HCT116 (cell line): ENCODE results near the gene DLEC1. TPM values are rescaled to one million over a fixed set of nuclear protein-coding genes. Genes with fewer than 3 reads are reported as not detected.

ENCODE experiments used
- ATAC-seq: fragments of 200-7000 bp; cut with Tn5 transposase; 2 replicates; pipeline ENCODE4 v1.9.1; 2020; ENCODE audit warnings: mild to moderate bottlenecking, moderate library complexity
- BruUV-seq: library from RNA; stranded (reverse); fragments of 400-500 nt; replicated peaks from 2 replicates; lab custom pipeline; 2021; lab: Mats Ljungman, UMichigan
- CTCF ChIA-PET: fragments of 300-600 bp; sonication (Branson Sonifier 250); formaldehyde crosslinking; loops from one replicate; lab custom pipeline; 2021; ENCODE audit warnings: antibody characterized with exemption; lab: Charles Lee
- POLR2A ChIA-PET: fragments of 300-600, 350-600 bp; sonication (Branson Sonifier 250); formaldehyde crosslinking; loops from one replicate; lab custom pipeline; 2021; ENCODE audit warnings: antibody characterized with exemption; lab: Charles Lee
- RAD21 ChIA-PET, 2 experiments: fragments of 300-600 bp; sonication (Branson Sonifier 250); formaldehyde crosslinking; loops; one replicate each; lab custom pipeline; 2023; ENCODE audit warnings: low total read pairs in 2 of 2; ENCODE audit not compliant: uncharacterized antibody in 2 of 2, unreplicated experiment in 2 of 2, low non-redundant PET in 1 of 2; lab: Charles Lee
- DNase-seq: peaks from one replicate; pipeline ENCODE4 v3.0.0-alpha.2; 2010; ENCODE audit warnings: low read depth, low spot score
- H2AFZ ChIP-seq: fragments of 200-600 bp; shearing (Covaris generic), sonication (generic); 2 replicates; pipeline ENCODE4 v1.6.1; 2017; ENCODE audit warnings: low read depth, mixed run types, mixed read lengths, antibody characterized with exemption, low read length; ENCODE audit not compliant: poor library complexity, severe bottlenecking
- H3K27ac ChIP-seq: 2 replicates; pipeline ENCODE4 v1.5.1; 2012; ENCODE audit warnings: low read depth, low read length
- H3K27me3 ChIP-seq: fragments of 200-600 bp; sonication (generic); 2 replicates; pipeline ENCODE4 v1.6.1; 2016; ENCODE audit warnings: mixed run types, low read length, mixed read lengths; ENCODE audit not compliant: insufficient read depth
- H3K36me3 ChIP-seq, 2 experiments: fragments of 200-500 bp in 1 of 2; fragments of 200-600 bp in 1 of 2; sonication (Bioruptor generic) in 1 of 2; sonication (generic) in 1 of 2; 2 replicates each; pipeline versions ENCODE4 v1.5.1 to v1.6.1; 2014 to 2016; ENCODE audit warnings: low read length in 2 of 2, inconsistent platforms in 1 of 2, mixed read lengths in 1 of 2, mixed run types in 1 of 2; ENCODE audit not compliant: insufficient read depth in 2 of 2, control insufficient read depth in 1 of 2
- H3K4me1 ChIP-seq, 2 experiments: fragments of 200-600 bp in 1 of 2; sonication (generic) in 1 of 2; 2 replicates each; pipeline versions ENCODE4 v1.5.1 to v1.6.1; 2012 to 2017; ENCODE audit warnings: low read length in 2 of 2, inconsistent platforms in 1 of 2, mild to moderate bottlenecking in 1 of 2, mixed read lengths in 1 of 2, mixed run types in 1 of 2, moderate library complexity in 1 of 2; ENCODE audit not compliant: insufficient read depth in 2 of 2, control insufficient read depth in 1 of 2
- H3K4me2 ChIP-seq: fragments of 200-600 bp; sonication (generic); 2 replicates; pipeline ENCODE4 v1.6.1; 2017; ENCODE audit warnings: mixed run types, low read length, mixed read lengths
- H3K4me3 ChIP-seq, 2 experiments: fragments of 200-600 bp in 1 of 2; sonication (generic) in 1 of 2; replicated peaks in 1 of 2; 2 replicates each; pipeline ENCODE4 v1.5.1; 2011 to 2016; ENCODE audit warnings: low read length in 2 of 2, control low read depth in 1 of 2, low read depth in 1 of 2, mild to moderate bottlenecking in 1 of 2, mixed read lengths in 1 of 2, mixed run types in 1 of 2
- H3K79me2 ChIP-seq: fragments of 200-600 bp; sonication (generic); 2 replicates; pipeline ENCODE4 v1.6.1; 2017; ENCODE audit warnings: mild to moderate bottlenecking, mixed run types, low read length, moderate library complexity, mixed read lengths; ENCODE audit not compliant: insufficient read depth
- H3K9ac ChIP-seq: fragments of 200-600 bp; sonication (generic); 2 replicates; pipeline ENCODE4 v1.6.1; 2016; ENCODE audit warnings: low read length, mixed read lengths
- H3K9me2 ChIP-seq: fragments of 200-600 bp; sonication (generic), shearing (Covaris generic); 2 replicates; pipeline ENCODE4 v1.6.1; 2017; ENCODE audit warnings: mixed run types, mild to moderate bottlenecking, moderate library complexity; ENCODE audit not compliant: insufficient read depth
- H3K9me3 ChIP-seq, 2 experiments: fragments of 200-500 bp in 1 of 2; fragments of 200-600 bp in 1 of 2; sonication (Bioruptor generic) in 1 of 2; sonication (generic) in 1 of 2; 2 replicates each; pipeline ENCODE4 v1.6.1; 2014 to 2017; ENCODE audit warnings: low read length in 2 of 2, mixed read lengths in 2 of 2, inconsistent platforms in 1 of 2, low read depth in 1 of 2, mild to moderate bottlenecking in 1 of 2, mixed run types in 1 of 2, moderate library complexity in 1 of 2; ENCODE audit not compliant: control insufficient read depth in 1 of 2, insufficient read depth in 1 of 2
- H4K20me1 ChIP-seq: fragments of 200-600 bp; sonication (generic), shearing (Covaris generic); 2 replicates; pipeline ENCODE4 v1.6.1; 2017; ENCODE audit warnings: mixed run types, mild to moderate bottlenecking, moderate library complexity; ENCODE audit not compliant: insufficient read depth
- CBX3 ChIP-seq: IDR thresholded peaks from 2 replicates; pipeline ENCODE4 v1.6.1; 2012; ENCODE audit warnings: low read depth
- CEBPB ChIP-seq: IDR thresholded peaks from 2 replicates; pipeline ENCODE4 v1.6.1; 2012; ENCODE audit warnings: low read depth
- EGR1 ChIP-seq: IDR thresholded peaks from 2 replicates; pipeline ENCODE4 v1.6.1; 2012; ENCODE audit warnings: low read depth
- ELF1 ChIP-seq: IDR thresholded peaks from 2 replicates; pipeline ENCODE4 v1.6.1; 2012; ENCODE audit warnings: low read depth, borderline replicate concordance
- EZH2 ChIP-seq: fragments of 200-600 bp; sonication (generic); IDR thresholded peaks from 2 replicates; pipeline ENCODE4 v1.6.1; 2017; ENCODE audit warnings: antibody characterized with exemption, mixed run types
- FOSL1 ChIP-seq: IDR thresholded peaks from 2 replicates; pipeline ENCODE4 v1.6.1; 2012; ENCODE audit warnings: low read depth
- POLR2AphosphoS5 ChIP-seq: IDR thresholded peaks from 2 replicates; pipeline ENCODE4 v1.6.1; 2011; ENCODE audit warnings: mild to moderate bottlenecking, low read depth, low read length, moderate library complexity
- TCF7L2 ChIP-seq: IDR thresholded peaks from 2 replicates; pipeline ENCODE4 v1.7.0; 2011; ENCODE audit warnings: borderline replicate concordance, inconsistent platforms; ENCODE audit not compliant: insufficient read depth, insufficient read length; ENCODE audit errors: extremely low read depth
- ZFX ChIP-seq: fragments of 450-650 bp; IDR thresholded peaks from 2 replicates; pipeline ENCODE4 v1.6.1; 2017
- ZNF274 ChIP-seq: fragments of 200-500 bp; sonication (Bioruptor generic); IDR thresholded peaks from 2 replicates; pipeline ENCODE4 v1.6.1; 2014; ENCODE audit warnings: mild to moderate bottlenecking, low read depth, low read length, inconsistent platforms
- intact Hi-C: fragments of 100-400 bp; cut with micrococcal nuclease; formaldehyde crosslinking; loops from 2 replicates; pipeline ENCODE4 v1.10.0; 2022
- total RNA-seq: library from RNA; stranded (reverse); gene quantifications from one replicate; pipeline ENCODE4 v1.2.1, GENCODE V29; 2021; ENCODE audit not compliant: unreplicated experiment
- TF ChIP-seq, protein P1 (sequence below): IDR thresholded peaks from 2 replicates; pipeline ENCODE4 v1.6.1; 2012; ENCODE audit warnings: low read depth
- TF ChIP-seq, protein P2 (sequence below): IDR thresholded peaks from 2 replicates; pipeline ENCODE4 v1.6.1; 2011; ENCODE audit warnings: mild to moderate bottlenecking, low read length, moderate library complexity; ENCODE audit not compliant: insufficient replicate concordance; ENCODE audit errors: extremely low read depth
- TF ChIP-seq, protein P3 (sequence below): IDR thresholded peaks from 2 replicates; pipeline ENCODE4 v1.6.1; 2012

The DLEC1 gene
- total RNA-seq, 1 experiment from 2014 or later, result 0.61 TPM

GRCh38 chr3:38043486-38043885 lies 4.5 kb downstream of the DLEC1 start:
- H3K4me3 ChIP-seq, result no peak overlapping the region
- H3K9me2 ChIP-seq, result no peaks in the 10 kb centered on the region
- no peaks in the 10 kb centered on the region for H3K9me3 ChIP-seq
- H3K27me3 ChIP-seq, result no peaks in the 10 kb centered on the region
- ATAC-seq (no peak), DNase-seq (no peak)
- TF ChIP-seq POLR2AphosphoS5 (no peak), EGR1 (no peak), ZNF274 (no peak), TCF7L2 (no peak), FOSL1 (no peak)
- no peaks in the 10 kb centered on the region for H3K4me1 ChIP-seq
- no peak overlapping the region for H3K9ac ChIP-seq
- no TSS peak for BruUV-seq
- H3K79me2 ChIP-seq, result no peaks in the 10 kb centered on the region
- no peak overlapping the region for H3K27ac ChIP-seq
- no peaks in the 10 kb centered on the region for H3K36me3 ChIP-seq
- H2AFZ ChIP-seq, result no peak overlapping the region
- H3K4me2 ChIP-seq, result no peak overlapping the region
- ChIA-PET CTCF (no interaction called here), RAD21 (no interaction called here), POLR2A (no interaction called here)
- no peaks in the 10 kb centered on the region for H4K20me1 ChIP-seq
- intact Hi-C loops, result no loop called here

- H3K4me1 ChIP-seq, result no peaks in the 10 kb centered on the region
- intact Hi-C loops, result no loop called here
- DNase-seq (no peak), ATAC-seq (no peak)
- H3K27me3 ChIP-seq, result no peaks in the 10 kb centered on the region
- no peak overlapping the region for H2AFZ ChIP-seq
- RAD21 ChIA-PET, result no interaction called here
- no TSS peak for BruUV-seq
- H3K9ac ChIP-seq, result no peak overlapping the region
- no peaks in the 10 kb centered on the region for H3K79me2 ChIP-seq
- H3K4me3 ChIP-seq, result no peak overlapping the region
- no peaks in the 10 kb centered on the region for H3K9me2 ChIP-seq
- H3K27ac ChIP-seq, result no peak overlapping the region
- no peaks in the 10 kb centered on the region for H3K9me3 ChIP-seq
- H3K36me3 ChIP-seq, result no peaks in the 10 kb centered on the region
- no peak for TF ChIP-seq ZFX
- TF ChIP-seq, protein P1, sequence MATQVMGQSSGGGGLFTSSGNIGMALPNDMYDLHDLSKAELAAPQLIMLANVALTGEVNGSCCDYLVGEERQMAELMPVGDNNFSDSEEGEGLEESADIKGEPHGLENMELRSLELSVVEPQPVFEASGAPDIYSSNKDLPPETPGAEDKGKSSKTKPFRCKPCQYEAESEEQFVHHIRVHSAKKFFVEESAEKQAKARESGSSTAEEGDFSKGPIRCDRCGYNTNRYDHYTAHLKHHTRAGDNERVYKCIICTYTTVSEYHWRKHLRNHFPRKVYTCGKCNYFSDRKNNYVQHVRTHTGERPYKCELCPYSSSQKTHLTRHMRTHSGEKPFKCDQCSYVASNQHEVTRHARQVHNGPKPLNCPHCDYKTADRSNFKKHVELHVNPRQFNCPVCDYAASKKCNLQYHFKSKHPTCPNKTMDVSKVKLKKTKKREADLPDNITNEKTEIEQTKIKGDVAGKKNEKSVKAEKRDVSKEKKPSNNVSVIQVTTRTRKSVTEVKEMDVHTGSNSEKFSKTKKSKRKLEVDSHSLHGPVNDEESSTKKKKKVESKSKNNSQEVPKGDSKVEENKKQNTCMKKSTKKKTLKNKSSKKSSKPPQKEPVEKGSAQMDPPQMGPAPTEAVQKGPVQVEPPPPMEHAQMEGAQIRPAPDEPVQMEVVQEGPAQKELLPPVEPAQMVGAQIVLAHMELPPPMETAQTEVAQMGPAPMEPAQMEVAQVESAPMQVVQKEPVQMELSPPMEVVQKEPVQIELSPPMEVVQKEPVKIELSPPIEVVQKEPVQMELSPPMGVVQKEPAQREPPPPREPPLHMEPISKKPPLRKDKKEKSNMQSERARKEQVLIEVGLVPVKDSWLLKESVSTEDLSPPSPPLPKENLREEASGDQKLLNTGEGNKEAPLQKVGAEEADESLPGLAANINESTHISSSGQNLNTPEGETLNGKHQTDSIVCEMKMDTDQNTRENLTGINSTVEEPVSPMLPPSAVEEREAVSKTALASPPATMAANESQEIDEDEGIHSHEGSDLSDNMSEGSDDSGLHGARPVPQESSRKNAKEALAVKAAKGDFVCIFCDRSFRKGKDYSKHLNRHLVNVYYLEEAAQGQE, result no peak
- no peak for TF ChIP-seq TCF7L2
- no peak for TF ChIP-seq ELF1
- TF ChIP-seq, protein P2, sequence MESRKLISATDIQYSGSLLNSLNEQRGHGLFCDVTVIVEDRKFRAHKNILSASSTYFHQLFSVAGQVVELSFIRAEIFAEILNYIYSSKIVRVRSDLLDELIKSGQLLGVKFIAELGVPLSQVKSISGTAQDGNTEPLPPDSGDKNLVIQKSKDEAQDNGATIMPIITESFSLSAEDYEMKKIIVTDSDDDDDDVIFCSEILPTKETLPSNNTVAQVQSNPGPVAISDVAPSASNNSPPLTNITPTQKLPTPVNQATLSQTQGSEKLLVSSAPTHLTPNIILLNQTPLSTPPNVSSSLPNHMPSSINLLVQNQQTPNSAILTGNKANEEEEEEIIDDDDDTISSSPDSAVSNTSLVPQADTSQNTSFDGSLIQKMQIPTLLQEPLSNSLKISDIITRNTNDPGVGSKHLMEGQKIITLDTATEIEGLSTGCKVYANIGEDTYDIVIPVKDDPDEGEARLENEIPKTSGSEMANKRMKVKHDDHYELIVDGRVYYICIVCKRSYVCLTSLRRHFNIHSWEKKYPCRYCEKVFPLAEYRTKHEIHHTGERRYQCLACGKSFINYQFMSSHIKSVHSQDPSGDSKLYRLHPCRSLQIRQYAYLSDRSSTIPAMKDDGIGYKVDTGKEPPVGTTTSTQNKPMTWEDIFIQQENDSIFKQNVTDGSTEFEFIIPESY, result no peak
- no peak for TF ChIP-seq POLR2AphosphoS5
- no peak for TF ChIP-seq EZH2
- TF ChIP-seq, protein P3, sequence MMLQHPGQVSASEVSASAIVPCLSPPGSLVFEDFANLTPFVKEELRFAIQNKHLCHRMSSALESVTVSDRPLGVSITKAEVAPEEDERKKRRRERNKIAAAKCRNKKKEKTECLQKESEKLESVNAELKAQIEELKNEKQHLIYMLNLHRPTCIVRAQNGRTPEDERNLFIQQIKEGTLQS, result no peak
- TF ChIP-seq CEBPB, result no peak
- no peak for TF ChIP-seq CBX3
- no peaks in the 10 kb centered on the region for H4K20me1 ChIP-seq
- no peak overlapping the region for H3K4me2 ChIP-seq
- CTCF ChIA-PET, result no interaction called here
- POLR2A ChIA-PET, result no interaction called here
Measured at GRCh38 chr3:38046027-38046426, 7.0 kb downstream of the DLEC1 start.
